HG03575 (cell line): ENCODE results near the gene EIF5.

Source experiments
- ATAC-seq: cut with Tn5 transposase; IDR thresholded peaks from one replicate; pipeline ENCODE4 v1.9.1; 2021; ENCODE audit not compliant: unreplicated experiment, insufficient number of reproducible peaks, low FRiP score; ENCODE audit errors: extremely low read depth

Gene EIF5

GRCh38 chr14:103332143-103332919, 1.7 kb upstream of the EIF5 start:
- ATAC-seq: no peak

- no peak for ATAC-seq
Observed at GRCh38 chr14:103334644-103335622, 896 bp downstream of the EIF5 start.

GRCh38 chr14:103336191-103336590, 2.2 kb downstream of the EIF5 start:
- no peak for ATAC-seq

GRCh38 chr14:103337794-103338193, 3.8 kb downstream of the EIF5 start:
- ATAC-seq: no peak

- ATAC-seq: no peak
Observed at GRCh38 chr14:103339561-103339960, 5.5 kb downstream of the EIF5 start.

- ATAC-seq: no peak
Observed at GRCh38 chr14:103340480-103341212, 6.6 kb downstream of the EIF5 start.

- no peak for ATAC-seq
Observed at GRCh38 chr14:103341250-103342129, 7.5 kb downstream of the EIF5 start.

- no peak for ATAC-seq
Observed at GRCh38 chr14:103343164-103343879, 9.3 kb downstream of the EIF5 start.

- ATAC-seq: no peak
Observed at GRCh38 chr14:103343905-103344797, 10.1 kb downstream of the EIF5 start.

- no peak for ATAC-seq
Observed at GRCh38 chr14:103346286-103346685, 12.2 kb downstream of the EIF5 start.

- ATAC-seq: no peak
Observed at GRCh38 chr14:103347091-103347815, 13.2 kb downstream of the EIF5 start.

- no peak for ATAC-seq
Observed at GRCh38 chr14:103348154-103348553, 14.1 kb downstream of the EIF5 start.

- ATAC-seq: no peak
Observed at GRCh38 chr14:103349982-103350381, 15.9 kb downstream of the EIF5 start.

- no peak for ATAC-seq
Observed at GRCh38 chr14:103353362-103353761, 19.3 kb downstream of the EIF5 start.

- ATAC-seq: no peak
Observed at GRCh38 chr14:103354141-103354540, 20.1 kb downstream of the EIF5 start.

- ATAC-seq: no peak
Observed at GRCh38 chr14:103356024-103356682, 22.1 kb downstream of the EIF5 start.
